ENCODE results near the gene TTC21B.

GRCh38 chr2:165903406-165903805 is 50.2 kb downstream of the TTC21B start:
- TF ChIP-seq CTCF (IDR thresholded peaks at IDR 0.05; ENCODE audit: low read length) (no peak), EZH2 (IDR thresholded peaks at IDR 0.05; ENCODE audit: borderline replicate concordance, low read length) (no peak)
